ENCODE results near the gene CHSY1.
A peak's percentile ranks its signal among the peaks of the same experiment; 100 is the strongest.
"Not testable (repeated sequence)": the region's sequence is repeated elsewhere in the genome, so short reads cannot be mapped to it uniquely, and the experiment has no call there.

CHSY1 gene

GRCh38 chr15:101244036-101244781 is 7.6 kb downstream of the CHSY1 start:
- DNase-seq: no peak

GRCh38 chr15:101243420-101243819 is 8.4 kb downstream of the CHSY1 start:
- DNase-seq: no peak

- DNase-seq: no peak
Observed at GRCh38 chr15:101242999-101243336, 8.9 kb downstream of the CHSY1 start.

- DNase-seq: peak; percentile 71 to 82
Observed at GRCh38 chr15:101242160-101242998, 9.5 kb downstream of the CHSY1 start.

- DNase-seq: no peak
Observed at GRCh38 chr15:101240358-101240757, 11.5 kb downstream of the CHSY1 start.

GRCh38 chr15:101239724-101240136 is 12.1 kb downstream of the CHSY1 start:
- DNase-seq: no peak

GRCh38 chr15:101237251-101237650 is 14.6 kb downstream of the CHSY1 start:
- no peak for DNase-seq

- no peak for DNase-seq
Observed at GRCh38 chr15:101233651-101234280, 18.1 kb downstream of the CHSY1 start.

- DNase-seq: no peak
Observed at GRCh38 chr15:101232677-101233076, 19.2 kb downstream of the CHSY1 start.

- no peak for DNase-seq
Observed at GRCh38 chr15:101228313-101228712, 23.5 kb downstream of the CHSY1 start.

GRCh38 chr15:101225658-101226057 is 26.2 kb downstream of the CHSY1 start:
- DNase-seq: no peak

- no peak for DNase-seq
Observed at GRCh38 chr15:101221902-101222301, 29.9 kb downstream of the CHSY1 start.

GRCh38 chr15:101220060-101220459 is 31.8 kb downstream of the CHSY1 start:
- DNase-seq: no peak

- DNase-seq: no peak
Observed at GRCh38 chr15:101219441-101219840, 32.4 kb downstream of the CHSY1 start.

- no peak for DNase-seq
Observed at GRCh38 chr15:101217446-101217845, 34.4 kb downstream of the CHSY1 start.

GRCh38 chr15:101216100-101216499 is 35.7 kb downstream of the CHSY1 start:
- DNase-seq: no peak

- DNase-seq: no peak
Observed at GRCh38 chr15:101215681-101216080, 36.2 kb downstream of the CHSY1 start.

GRCh38 chr15:101214435-101215097 is 37.3 kb downstream of the CHSY1 start:
- DNase-seq: not testable (repeated sequence)

GRCh38 chr15:101213570-101213969 is 38.3 kb downstream of the CHSY1 start:
- no peak for DNase-seq

GRCh38 chr15:101213147-101213546 is 38.7 kb downstream of the CHSY1 start:
- DNase-seq: no peak

- DNase-seq: no peak
Observed at GRCh38 chr15:101211897-101212296, 40.0 kb downstream of the CHSY1 start.

- no peak for DNase-seq
Observed at GRCh38 chr15:101210466-101210865, 41.4 kb downstream of the CHSY1 start.

- no peak for DNase-seq
Observed at GRCh38 chr15:101210058-101210457, 41.8 kb downstream of the CHSY1 start.

Measured in CD4-positive, alpha-beta T cell treated with Interleukin-1 beta for 1 hour (primary cell).